ENCODE results near the gene ULBP2. TPM values are rescaled to one million over a fixed set of nuclear protein-coding genes. Genes with fewer than 3 reads are reported as not detected.
"Not testable (repeated sequence)": the region's sequence is repeated elsewhere in the genome, so short reads cannot be mapped to it uniquely, and the experiment has no call there.

The ULBP2 gene
- total RNA-seq, 3 donors from 2014 or later (not counting 1 experiment from before 2014, with no cell fraction given): 0.98 to 2.4 (median 2.4) TPM

DNA sequence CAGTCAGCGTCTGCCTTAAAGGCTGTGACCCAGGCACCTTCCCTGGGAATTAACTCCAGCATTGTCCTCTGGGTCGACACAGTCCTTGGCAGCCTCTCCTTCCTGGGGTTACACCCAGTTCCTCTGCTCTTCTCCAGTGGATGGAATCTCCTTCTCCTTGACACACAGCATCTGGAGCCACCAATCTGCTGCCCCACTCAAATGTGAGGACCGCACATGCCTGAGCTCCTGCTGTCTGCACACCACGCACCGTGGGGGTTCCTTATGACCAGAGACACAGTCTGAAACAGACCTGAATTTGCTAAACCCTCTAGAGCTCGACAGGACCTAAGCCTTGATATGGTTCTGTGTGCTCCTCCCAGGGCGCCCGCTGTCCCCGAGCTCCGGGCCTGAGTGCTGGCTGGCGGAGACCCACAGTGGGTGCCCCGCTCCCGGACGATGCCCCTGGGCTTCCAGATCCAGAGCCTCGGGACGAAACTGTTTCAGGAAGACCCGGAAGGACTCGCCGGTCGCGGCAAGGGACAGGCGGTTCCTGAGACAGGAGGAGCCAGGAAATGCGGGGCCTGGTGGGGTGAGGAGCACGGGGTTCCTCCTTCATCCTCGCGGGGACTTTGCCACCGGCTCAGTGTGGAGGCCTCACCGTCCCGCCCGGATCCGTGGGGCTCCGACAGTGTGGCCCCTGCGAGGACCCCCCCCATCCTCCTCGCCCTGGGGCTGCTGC is 16.4 kb upstream of the ULBP2 start:
- H3K36me3 Mint-ChIP-seq: no peaks in the 10 kb centered on the region
- H3K4me1 Mint-ChIP-seq: peaks cover 16 to 33% of the 10 kb centered on the region in 2 donors
- H3K27me3 Mint-ChIP-seq (ENCODE audit: low read depth in 2 of 2): peaks cover 78 to 81% of the 10 kb centered on the region in 2 donors
- DNase-seq (peak; percentile 13 to 31), ATAC-seq (no peak)
- no peaks in the 10 kb centered on the region for H3K9me3 Mint-ChIP-seq
- Histone ChIP-seq H3K4me1 (ENCODE audit: control insufficient read depth, insufficient read depth, low read length) (peaks cover 28% of the 10 kb centered on the region), H3K4me3 (ENCODE audit: low read length) (no peak overlapping the region), H3K27me3 (ENCODE audit: control insufficient read depth, insufficient read depth, low read length) (peaks cover 55% of the 10 kb centered on the region), H3K27ac (ENCODE audit: low read length) (no peak overlapping the region), H3K36me3 (ENCODE audit: control insufficient read depth, insufficient read depth, low read length) (no peaks in the 10 kb centered on the region), H3K9me3 (ENCODE audit: control insufficient read depth, insufficient read depth, low read length) (no peaks in the 10 kb centered on the region)
- intact Hi-C loops (cut with micrococcal nuclease): loop anchor here (5.0 kb wide), 1 partner anchor 93 kb away; no protein-coding TSS in a partner anchor
- no peak overlapping the region for H3K4me3 Mint-ChIP-seq
- no peak overlapping the region for H3K27ac Mint-ChIP-seq
- WGBS (ENCODE audit: insufficient coverage): 13% methylated on average over 34 of the region's 34 CpGs
- TF ChIP-seq, protein P1, sequence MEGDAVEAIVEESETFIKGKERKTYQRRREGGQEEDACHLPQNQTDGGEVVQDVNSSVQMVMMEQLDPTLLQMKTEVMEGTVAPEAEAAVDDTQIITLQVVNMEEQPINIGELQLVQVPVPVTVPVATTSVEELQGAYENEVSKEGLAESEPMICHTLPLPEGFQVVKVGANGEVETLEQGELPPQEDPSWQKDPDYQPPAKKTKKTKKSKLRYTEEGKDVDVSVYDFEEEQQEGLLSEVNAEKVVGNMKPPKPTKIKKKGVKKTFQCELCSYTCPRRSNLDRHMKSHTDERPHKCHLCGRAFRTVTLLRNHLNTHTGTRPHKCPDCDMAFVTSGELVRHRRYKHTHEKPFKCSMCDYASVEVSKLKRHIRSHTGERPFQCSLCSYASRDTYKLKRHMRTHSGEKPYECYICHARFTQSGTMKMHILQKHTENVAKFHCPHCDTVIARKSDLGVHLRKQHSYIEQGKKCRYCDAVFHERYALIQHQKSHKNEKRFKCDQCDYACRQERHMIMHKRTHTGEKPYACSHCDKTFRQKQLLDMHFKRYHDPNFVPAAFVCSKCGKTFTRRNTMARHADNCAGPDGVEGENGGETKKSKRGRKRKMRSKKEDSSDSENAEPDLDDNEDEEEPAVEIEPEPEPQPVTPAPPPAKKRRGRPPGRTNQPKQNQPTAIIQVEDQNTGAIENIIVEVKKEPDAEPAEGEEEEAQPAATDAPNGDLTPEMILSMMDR (IDR thresholded peaks at IDR 0.05): no peak

DNA sequence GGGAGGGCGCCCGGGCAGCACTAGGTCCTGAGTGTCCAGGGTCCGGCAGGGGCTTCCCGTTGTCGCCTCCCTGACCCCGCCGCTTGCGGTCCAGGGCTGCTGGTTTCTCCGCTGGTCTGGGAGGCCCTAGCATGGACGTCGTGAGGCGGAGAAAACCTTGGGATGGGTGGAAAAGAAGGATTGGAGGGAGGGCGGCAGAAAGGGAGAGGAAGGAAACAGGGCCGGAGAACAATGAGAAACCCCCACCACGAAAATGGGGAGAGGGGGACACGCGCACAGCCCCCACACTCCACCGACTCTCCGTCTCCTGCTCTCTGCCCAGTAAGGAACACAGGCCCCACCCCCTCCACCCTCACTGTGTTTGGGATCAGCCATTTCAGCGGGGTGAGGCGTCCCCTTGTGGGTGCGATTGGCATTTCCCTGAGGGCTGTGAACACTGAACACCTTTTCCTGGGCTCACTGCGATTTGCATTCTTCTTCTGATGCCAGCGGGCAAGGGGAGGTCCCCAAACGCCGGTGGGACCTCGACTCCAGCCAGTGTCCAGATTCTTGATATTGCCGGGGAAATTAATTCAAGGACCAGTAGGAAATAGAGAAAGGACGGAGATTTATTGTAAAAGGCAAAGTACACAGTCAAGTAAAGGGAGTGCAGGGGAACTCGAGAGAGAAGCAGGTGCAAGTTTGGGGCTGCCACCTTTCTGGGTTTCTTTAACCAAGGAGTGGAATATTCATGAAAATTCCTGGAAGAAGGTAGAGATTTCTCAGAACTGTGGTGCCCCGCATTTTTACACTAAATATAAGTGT is 15.6 kb upstream of the ULBP2 start:
- Mint-ChIP-seq H3K27me3 (ENCODE audit: low read depth in 2 of 2) (peaks cover 76 to 81% of the 10 kb centered on the region in 2 donors), H3K4me3 (no peak overlapping the region), H3K27ac (no peak overlapping the region), H3K36me3 (no peaks in the 10 kb centered on the region), H3K9me3 (no peaks in the 10 kb centered on the region), H3K4me1 (peaks cover 16 to 33% of the 10 kb centered on the region in 2 donors)
- Histone ChIP-seq H3K9me3 (ENCODE audit: control insufficient read depth, insufficient read depth, low read length) (no peaks in the 10 kb centered on the region), H3K4me1 (ENCODE audit: control insufficient read depth, insufficient read depth, low read length) (peaks cover 28% of the 10 kb centered on the region), H3K36me3 (ENCODE audit: control insufficient read depth, insufficient read depth, low read length) (no peaks in the 10 kb centered on the region), H3K4me3 (ENCODE audit: low read length) (no peak overlapping the region), H3K27ac (ENCODE audit: low read length) (no peak overlapping the region), H3K27me3 (ENCODE audit: control insufficient read depth, insufficient read depth, low read length) (peaks cover 55% of the 10 kb centered on the region)
- ATAC-seq (peak; percentile 59 to 70 (median 70)), DNase-seq (peak; percentile 23 to 80)
- WGBS (ENCODE audit: insufficient coverage): 5% methylated on average over 30 of the region's 31 CpGs
- intact Hi-C loops (cut with micrococcal nuclease): loop anchor here (5.0 kb wide), 1 partner anchor 94 kb away; no protein-coding TSS in a partner anchor
- TF ChIP-seq, protein P1 (IDR thresholded peaks at IDR 0.05): peak; percentile 32

DNA sequence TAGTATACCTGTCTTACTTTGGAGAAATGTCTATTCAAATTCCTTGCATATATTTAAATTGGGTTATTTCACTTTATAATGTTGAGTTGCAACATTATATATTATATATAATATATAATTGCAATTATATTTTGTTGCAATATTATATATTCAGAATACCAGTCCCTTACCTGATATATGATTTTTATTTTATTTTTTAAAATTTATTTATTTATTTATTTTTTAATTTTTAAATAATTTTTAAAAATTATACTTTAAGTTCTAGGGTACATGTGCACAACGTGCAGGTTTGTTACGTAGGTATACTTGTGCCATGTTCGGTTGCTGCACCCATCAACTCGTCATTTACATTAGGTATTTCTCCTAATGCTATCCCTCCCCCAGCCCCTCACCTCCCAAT is 14.8 kb upstream of the ULBP2 start:
- Mint-ChIP-seq H3K4me1 (peaks cover 16 to 30% of the 10 kb centered on the region in 2 donors), H3K27me3 (ENCODE audit: low read depth in 2 of 2) (peaks cover 75 to 86% of the 10 kb centered on the region in 2 donors)
- H3K27ac Mint-ChIP-seq; H3K36me3 Mint-ChIP-seq; H3K9me3 ChIP-seq (ENCODE audit: control insufficient read depth, insufficient read depth, low read length); DNase-seq; H3K36me3 ChIP-seq (ENCODE audit: control insufficient read depth, insufficient read depth, low read length); H3K27ac ChIP-seq (ENCODE audit: low read length); H3K9me3 Mint-ChIP-seq; H3K4me3 Mint-ChIP-seq; ATAC-seq; H3K4me3 ChIP-seq (ENCODE audit: low read length): not testable (repeated sequence)
- 91% methylated on average over 4 of the region's 4 CpGs for WGBS (ENCODE audit: insufficient coverage)
- intact Hi-C loops (cut with micrococcal nuclease): loop anchor here (5.0 kb wide), 1 partner anchor 95 kb away; no protein-coding TSS in a partner anchor
- H3K27me3 ChIP-seq (ENCODE audit: control insufficient read depth, insufficient read depth, low read length): peaks cover 53% of the 10 kb centered on the region
- H3K4me1 ChIP-seq (ENCODE audit: control insufficient read depth, insufficient read depth, low read length): peaks cover 28% of the 10 kb centered on the region

DNA sequence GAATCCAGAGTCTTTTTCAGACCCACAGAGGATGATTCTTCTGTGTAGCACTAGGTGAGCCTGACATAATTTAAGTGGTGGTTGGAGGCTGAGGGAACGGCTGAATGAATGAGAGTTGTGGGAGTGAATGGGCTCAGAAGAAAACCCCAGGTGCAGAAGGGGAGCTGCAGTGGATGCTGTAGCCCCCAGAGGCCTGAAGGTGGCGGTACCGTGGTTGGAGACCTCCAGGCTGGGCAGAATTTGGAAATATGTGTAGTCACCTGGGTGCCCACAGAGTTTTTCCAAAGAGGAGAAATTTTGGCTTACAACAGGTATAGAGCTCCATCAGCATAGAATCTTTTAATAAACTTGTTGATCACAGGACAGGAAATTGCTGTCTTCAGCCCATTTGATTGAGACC is 12.4 kb upstream of the ULBP2 start:
- no peak for ATAC-seq
- 7% methylated on average over 3 of the region's 3 CpGs for WGBS (ENCODE audit: insufficient coverage)

More for the DNA sequence above, 12.4 kb upstream of the ULBP2 start:
- H3K36me3 Mint-ChIP-seq: no peaks in the 10 kb centered on the region
- H3K27me3 ChIP-seq (ENCODE audit: control insufficient read depth, insufficient read depth, low read length): peaks cover 43% of the 10 kb centered on the region
- H3K27ac Mint-ChIP-seq: no peak overlapping the region
- no peak overlapping the region for H3K27ac ChIP-seq (ENCODE audit: low read length)
- intact Hi-C loops (cut with micrococcal nuclease): loop anchor here (5.0 kb wide), 1 partner anchor 97 kb away; no protein-coding TSS in a partner anchor
- H3K9me3 Mint-ChIP-seq: no peaks in the 10 kb centered on the region
- H3K4me1 ChIP-seq (ENCODE audit: control insufficient read depth, insufficient read depth, low read length): peaks cover 12% of the 10 kb centered on the region
- TF ChIP-seq, protein P1 (IDR thresholded peaks at IDR 0.05): peak; percentile 19
- H3K4me1 Mint-ChIP-seq: peaks cover 5 to 17% of the 10 kb centered on the region in 2 donors
- no peaks in the 10 kb centered on the region for H3K36me3 ChIP-seq (ENCODE audit: control insufficient read depth, insufficient read depth, low read length)
- peaks cover 70 to 87% of the 10 kb centered on the region in 2 donors for H3K27me3 Mint-ChIP-seq (ENCODE audit: low read depth in 2 of 2)
- H3K4me3 Mint-ChIP-seq: no peak overlapping the region
- H3K9me3 ChIP-seq (ENCODE audit: control insufficient read depth, insufficient read depth, low read length): no peaks in the 10 kb centered on the region
- peak; percentile 9 to 52 for DNase-seq
- no peak overlapping the region for H3K4me3 ChIP-seq (ENCODE audit: low read length)
